HG02798 (cell line): Measurements from ENCODE around the gene CMTM2.
"Not testable (repeated sequence)": the region's sequence is repeated elsewhere in the genome, so short reads cannot be mapped to it uniquely, and the experiment has no call there.

Experiments used
- ATAC-seq: cut with Tn5 transposase; IDR thresholded peaks from one replicate; pipeline ENCODE4 v1.9.1; 2021; ENCODE audit warnings: mild to moderate bottlenecking; ENCODE audit not compliant: unreplicated experiment, poor library complexity

CMTM2 gene

GRCh38 chr16:66622863-66623262 lies 43.6 kb downstream of the CMTM2 start:
- no peak for ATAC-seq

- ATAC-seq: no peak
Observed at GRCh38 chr16:66623755-66624154, 44.5 kb downstream of the CMTM2 start.

GRCh38 chr16:66627611-66628378 lies 48.5 kb downstream of the CMTM2 start:
- ATAC-seq: not testable (repeated sequence)

GRCh38 chr16:66629856-66630255 lies 50.6 kb downstream of the CMTM2 start:
- no peak for ATAC-seq

- ATAC-seq: not testable (repeated sequence)
Observed at GRCh38 chr16:66630561-66631260, 51.4 kb downstream of the CMTM2 start.

GRCh38 chr16:66631558-66631957 lies 52.3 kb downstream of the CMTM2 start:
- not testable (repeated sequence) for ATAC-seq

- no peak for ATAC-seq
Observed at GRCh38 chr16:66634527-66635196, 55.4 kb downstream of the CMTM2 start.

- no peak for ATAC-seq
Observed at GRCh38 chr16:66635406-66635805, 56.1 kb downstream of the CMTM2 start.

GRCh38 chr16:66636199-66636598 lies 56.9 kb downstream of the CMTM2 start:
- ATAC-seq: no peak

GRCh38 chr16:66637806-66638205 lies 58.5 kb downstream of the CMTM2 start:
- ATAC-seq: no peak
